H9 (cell line): ENCODE measurements around the gene MRPS6. TPM values are rescaled to one million over a fixed set of nuclear protein-coding genes. Genes with fewer than 3 reads are reported as not detected.

Experiments
- DNase-seq: peaks from one replicate; pipeline ENCODE4 v3.0.0-alpha.2; 2017
- H2AFZ ChIP-seq: one replicate; pipeline ENCODE4 v1.6.1; 2013; ENCODE audit warnings: mild to moderate bottlenecking, low read length, control low read depth, moderate library complexity
- H2AK5ac ChIP-seq: 2 replicates; pipeline ENCODE4 v1.6.1; 2013; ENCODE audit warnings: low read length, control low read depth, mixed read lengths; ENCODE audit not compliant: insufficient read length
- H2BK120ac ChIP-seq: one replicate; pipeline ENCODE4 v1.6.1; 2013; ENCODE audit warnings: low read depth, mild to moderate bottlenecking, low read length, control low read depth, inconsistent platforms; ENCODE audit not compliant: poor library complexity, severe bottlenecking
- H2BK12ac ChIP-seq: 2 replicates; pipeline ENCODE4 v1.6.1; 2013; ENCODE audit warnings: low read length, control low read depth, mixed read lengths, low read depth; ENCODE audit not compliant: insufficient read length
- H2BK15ac ChIP-seq: 2 replicates; pipeline ENCODE4 v1.6.1; 2013; ENCODE audit warnings: low read depth, low read length, control low read depth
- H2BK20ac ChIP-seq: one replicate; pipeline ENCODE4 v1.6.1; 2013; ENCODE audit warnings: low read depth, mild to moderate bottlenecking, low read length, control low read depth, inconsistent platforms; ENCODE audit not compliant: poor library complexity, severe bottlenecking
- H2BK5ac ChIP-seq: 2 replicates; pipeline ENCODE4 v1.6.1; 2013; ENCODE audit warnings: low read length, control low read depth, mixed read lengths; ENCODE audit not compliant: insufficient read length
- H3K14ac ChIP-seq: 2 replicates; pipeline ENCODE4 v1.6.1; 2013; ENCODE audit warnings: low read length, control low read depth; ENCODE audit not compliant: insufficient read depth
- H3K18ac ChIP-seq: 2 replicates; pipeline ENCODE4 v1.6.1; 2013; ENCODE audit warnings: low read depth, mild to moderate bottlenecking, mixed read lengths, low read length, control low read depth; ENCODE audit not compliant: insufficient read length
- H3K23ac ChIP-seq: 2 replicates; pipeline ENCODE4 v1.6.1; 2013; ENCODE audit warnings: low read length, control low read depth, mixed read lengths, low read depth; ENCODE audit not compliant: insufficient read length
- H3K23me2 ChIP-seq: 2 replicates; pipeline ENCODE4 v1.6.1; 2013; ENCODE audit warnings: low read depth, mild to moderate bottlenecking, mixed read lengths, low read length, control low read depth; ENCODE audit not compliant: insufficient read length, poor library complexity, severe bottlenecking
- H3K27ac ChIP-seq: 2 replicates; pipeline ENCODE4 v1.5.1; 2013; ENCODE audit warnings: low read length, control low read depth, mixed read lengths, low read depth; ENCODE audit not compliant: insufficient read length
- H3K27me3 ChIP-seq: 2 replicates; pipeline ENCODE4 v1.6.1; 2013; ENCODE audit warnings: low read length, control low read depth, inconsistent platforms; ENCODE audit not compliant: insufficient read depth
- H3K4ac ChIP-seq: 2 replicates; pipeline ENCODE4 v1.6.1; 2013; ENCODE audit warnings: low read depth, mild to moderate bottlenecking, control low read depth, inconsistent platforms, low read length, moderate library complexity
- H3K4me1 ChIP-seq: 2 replicates; pipeline ENCODE4 v1.6.1; 2013; ENCODE audit warnings: low read length, control low read depth, inconsistent platforms; ENCODE audit not compliant: insufficient read depth
- H3K4me2 ChIP-seq: 2 replicates; pipeline ENCODE4 v1.6.1; 2013; ENCODE audit warnings: low read length, control low read depth, mixed read lengths; ENCODE audit not compliant: insufficient read length, insufficient read depth
- H3K56ac ChIP-seq: 2 replicates; pipeline ENCODE4 v1.6.1; 2013; ENCODE audit warnings: low read depth, mild to moderate bottlenecking, mixed read lengths, low read length, control low read depth; ENCODE audit not compliant: insufficient read length
- H3K79me1 ChIP-seq: 2 replicates; pipeline ENCODE4 v1.6.1; 2013; ENCODE audit warnings: low read depth, mild to moderate bottlenecking, moderate library complexity, low read length, control low read depth, inconsistent platforms; ENCODE audit not compliant: insufficient read depth, poor library complexity, severe bottlenecking
- H3K79me2 ChIP-seq: 2 replicates; pipeline ENCODE4 v1.6.1; 2013; ENCODE audit warnings: low read length, control low read depth, inconsistent platforms; ENCODE audit not compliant: insufficient read depth
- H3K9ac ChIP-seq: 2 replicates; pipeline ENCODE4 v1.6.1; 2013; ENCODE audit warnings: low read length, control low read depth, mixed read lengths; ENCODE audit not compliant: insufficient read length; ENCODE audit errors: extremely low read depth
- H3K9me3 ChIP-seq: one replicate; pipeline ENCODE4 v1.6.1; 2013; ENCODE audit warnings: low read depth, low read length, inconsistent platforms; ENCODE audit not compliant: control insufficient read depth
- H3T11ph ChIP-seq: one replicate; pipeline ENCODE4 v1.6.1; 2013; ENCODE audit warnings: mild to moderate bottlenecking, low read length, control low read depth, inconsistent platforms
- H4K20me1 ChIP-seq: one replicate; pipeline ENCODE4 v1.6.1; 2013; ENCODE audit not compliant: control insufficient read depth, insufficient read length, insufficient read depth
- H4K5ac ChIP-seq: 2 replicates; pipeline ENCODE4 v1.6.1; 2013; ENCODE audit warnings: low read depth, mild to moderate bottlenecking, mixed read lengths, low read length, control low read depth; ENCODE audit not compliant: insufficient read length
- H4K8ac ChIP-seq: replicated peaks from 2 replicates; pipeline ENCODE4 v1.6.1; 2013; ENCODE audit warnings: low read length, control low read depth, mixed read lengths, low read depth; ENCODE audit not compliant: insufficient read length
- H4K91ac ChIP-seq: 2 replicates; pipeline ENCODE4 v1.6.1; 2013; ENCODE audit warnings: low read depth, mild to moderate bottlenecking, moderate library complexity, mixed read lengths, low read length, control low read depth; ENCODE audit not compliant: insufficient read length
- H3K27ac Mint-ChIP-seq, 3 experiments: 2 replicates in 2 of 3; 3 replicates in 1 of 3; pipeline ENCODE4 v1.8.0; 2020 to 2021; ENCODE audit warnings: mixed read lengths in 3 of 3, mild to moderate bottlenecking in 1 of 3, moderate library complexity in 1 of 3
- H3K27me3 Mint-ChIP-seq: 2 replicates; pipeline ENCODE4 v1.8.0; 2021; ENCODE audit warnings: low read depth, mild to moderate bottlenecking, moderate library complexity, mixed read lengths
- H3K36me3 Mint-ChIP-seq, 3 experiments: 2 replicates in 2 of 3; 3 replicates in 1 of 3; pipeline ENCODE4 v1.8.0; 2020 to 2021; ENCODE audit warnings: low read depth in 3 of 3, mixed read lengths in 3 of 3; ENCODE audit not compliant: insufficient read depth in 1 of 3
- H3K4me1 Mint-ChIP-seq, 2 experiments: 2 replicates each; pipeline ENCODE4 v1.8.0; 2020; ENCODE audit warnings: mixed read lengths in 2 of 2
- H3K4me3 Mint-ChIP-seq, 2 experiments: 2 replicates in 1 of 2; 3 replicates in 1 of 2; pipeline ENCODE4 v1.8.0; 2020 to 2021; ENCODE audit warnings: mild to moderate bottlenecking in 2 of 2, mixed read lengths in 2 of 2, moderate library complexity in 1 of 2
- H3K9me3 Mint-ChIP-seq, 2 experiments: 2 replicates in 1 of 2; 3 replicates in 1 of 2; pipeline ENCODE4 v1.8.0; 2020; ENCODE audit warnings: mild to moderate bottlenecking in 2 of 2, mixed read lengths in 2 of 2, moderate library complexity in 1 of 2
- CTCF ChIP-seq: fragments of 200-600 bp; sonication (generic); conservative IDR thresholded peaks from 3 replicates; pipeline ENCODE4 v1.8.0; 2021; ENCODE audit warnings: antibody characterized with exemption, mild to moderate bottlenecking
- WGBS: extraction: QIAGEN DNeasy Blood & Tissue Kit; methylation state at CpG from one replicate; pipeline ENCODE4 v1.1.7; 2013; ENCODE audit warnings: missing lambda C conversion rate, low lambda C conversion rate, mixed read lengths; ENCODE audit not compliant: insufficient read length; ENCODE audit errors: extremely low coverage; 5-methylcytosine and 5-hydroxymethylcytosine counted together
- total RNA-seq: library from RNA; stranded (reverse); gene quantifications from 2 replicates; pipeline ENCODE4 v1.2.1, GENCODE V29; 2021

MRPS6 gene
- total RNA-seq, 1 experiment from 2014 or later, result 83.2 TPM

GRCh38 chr21:34148419-34148804, 75.0 kb downstream of the MRPS6 start:
- H4K5ac ChIP-seq, result no peak overlapping the region
- H3K4me2 ChIP-seq, result no peak overlapping the region
- H3K9me3 ChIP-seq, result peaks cover 10% of the 10 kb centered on the region
- no peak overlapping the region for H3K56ac ChIP-seq
- H2BK15ac ChIP-seq, result no peak overlapping the region
- H3K27me3 ChIP-seq, result no peaks in the 10 kb centered on the region
- H3K14ac ChIP-seq, result no peak overlapping the region
- Mint-ChIP-seq H3K27me3 (no peaks in the 10 kb centered on the region), H3K27ac (peak overlapping the region in 1 of 3 experiments; percentile 50; a peak in 1 of 7 replicates), H3K4me1 (peaks cover 11 to 18% of the 10 kb centered on the region in 2 experiments), H3K4me3 (no peak overlapping the region), H3K9me3 (peaks cover 26 to 29% of the 10 kb centered on the region in 2 experiments), H3K36me3 (peaks cover 33 to 46% (median 46%) of the 10 kb centered on the region in 3 experiments)
- no peak overlapping the region for H3T11ph ChIP-seq
- no peak overlapping the region for H2BK5ac ChIP-seq
- DNase-seq, result no peak
- no peaks in the 10 kb centered on the region for H3K23me2 ChIP-seq
- H2BK120ac ChIP-seq, result no peak overlapping the region
- H3K18ac ChIP-seq, result no peak overlapping the region
- no peak overlapping the region for H4K91ac ChIP-seq
- no CpG with 5 or more reads among the region's 3 CpGs for WGBS
- no peak overlapping the region for H2AFZ ChIP-seq
- H4K20me1 ChIP-seq, result no peaks in the 10 kb centered on the region
- TF ChIP-seq CTCF, result no peak
- H2BK12ac ChIP-seq, result no peak overlapping the region
- no peak overlapping the region for H3K4ac ChIP-seq
- H3K79me2 ChIP-seq, result no peaks in the 10 kb centered on the region
- no peak overlapping the region for H3K9ac ChIP-seq
- no peak overlapping the region for H3K27ac ChIP-seq
- H2AK5ac ChIP-seq, result no peak overlapping the region
- no peaks in the 10 kb centered on the region for H3K4me1 ChIP-seq
- no peak overlapping the region for H3K23ac ChIP-seq
- no peaks in the 10 kb centered on the region for H3K79me1 ChIP-seq
- H2BK20ac ChIP-seq, result no peak overlapping the region
- H4K8ac ChIP-seq, result no peak overlapping the region
